Measurements from ENCODE around the gene YARS1. TPM values are rescaled to one million over a fixed set of nuclear protein-coding genes. Genes with fewer than 3 reads are reported as not detected.

YARS1 gene
- total RNA-seq, 1 experiment from 2014 or later = 244 TPM

DNA sequence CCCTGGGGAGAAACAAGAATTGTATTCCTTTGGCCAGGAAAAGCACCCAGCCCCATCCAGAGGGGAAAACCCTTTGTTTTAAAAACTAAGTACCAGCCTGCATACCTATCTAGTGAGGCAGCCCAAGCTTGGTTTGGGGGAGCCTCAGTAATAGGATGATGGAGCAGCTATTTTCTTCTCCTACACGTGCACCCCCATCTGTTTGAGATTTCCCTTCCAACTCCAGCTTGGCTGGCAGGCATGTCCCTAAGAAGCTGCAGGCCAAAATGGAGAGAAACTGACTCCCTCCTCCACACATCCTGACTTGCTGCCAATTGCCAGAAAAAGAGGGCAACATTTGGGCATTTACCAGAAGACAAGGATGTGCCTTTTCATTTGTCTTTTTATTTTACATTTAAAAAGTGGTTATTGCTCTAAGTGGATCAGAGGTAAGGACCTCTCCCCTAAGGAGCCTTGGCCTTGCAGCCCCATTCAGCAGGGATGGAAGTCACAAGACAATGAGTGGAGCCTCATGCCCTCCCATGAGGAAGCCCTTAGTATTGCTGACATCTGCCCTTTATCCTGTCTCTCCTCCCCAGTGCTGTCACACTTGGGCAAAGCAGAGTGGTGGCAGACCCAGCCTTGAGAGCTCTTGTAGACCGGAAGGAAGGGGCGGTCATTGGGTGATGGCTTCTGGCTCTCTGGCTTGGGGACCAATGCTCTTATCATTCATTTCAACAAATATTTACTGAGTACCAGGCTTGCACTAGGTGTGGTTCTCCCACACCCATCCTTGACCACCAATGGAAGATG lies 44.9 kb upstream of the YARS1 start:
- Histone ChIP-seq H2AFZ (ENCODE audit: low read depth, low read length, poor library complexity, severe bottlenecking) (no peak overlapping the region), H4K20me1 (ENCODE audit: insufficient read depth) (no peaks in the 10 kb centered on the region), H3K27ac (ENCODE audit: low read depth, low read length) (no peak overlapping the region), H3K9me3 (ENCODE audit: control insufficient read depth in 1 of 2, insufficient read depth in 1 of 2, low read depth in 1 of 2, low read length in 2 of 2) (no peaks in the 10 kb centered on the region), H3K9me2 (ENCODE audit: insufficient read depth) (no peaks in the 10 kb centered on the region), H3K4me3 (replicated peaks in 1 of 2; ENCODE audit: low read depth in 1 of 2, low read length in 2 of 2) (no peak overlapping the region), H3K36me3 (ENCODE audit: control insufficient read depth in 1 of 2, insufficient read depth in 2 of 2, low read length in 2 of 2) (0 out of 4 replicates have a peak, but pooled peaks cover 0 to under 1% of the 10 kb centered on the region in 2 experiments), H3K27me3 (ENCODE audit: insufficient read depth, low read length) (no peaks in the 10 kb centered on the region), H3K4me2 (ENCODE audit: low read length) (no peak overlapping the region), H3K79me2 (ENCODE audit: insufficient read depth, low read length) (no peaks in the 10 kb centered on the region), H3K9ac (ENCODE audit: low read length) (no peak overlapping the region), H3K4me1 (ENCODE audit: control insufficient read depth in 1 of 2, insufficient read depth in 2 of 2, low read length in 2 of 2) (no peaks in the 10 kb centered on the region)
- ChIA-PET CTCF (no interaction called here), POLR2A (no interaction called here), RAD21 (ENCODE audit: low non-redundant PET in 1 of 2, low total read pairs in 2 of 2, uncharacterized antibody in 2 of 2, unreplicated experiment in 2 of 2) (no interaction called here)
- ATAC-seq (no peak), DNase-seq (ENCODE audit: low read depth, low spot score) (no peak)
- intact Hi-C loops (cut with micrococcal nuclease) = no loop called here
- no TSS peak for BruUV-seq (replicated peaks)
- no peak for TF ChIP-seq CEBPB (IDR thresholded peaks at IDR 0.05; ENCODE audit: low read depth)
- TF ChIP-seq SP1 (IDR thresholded peaks at IDR 0.05; ENCODE audit: low read depth) = no peak
- TF ChIP-seq, protein P1, sequence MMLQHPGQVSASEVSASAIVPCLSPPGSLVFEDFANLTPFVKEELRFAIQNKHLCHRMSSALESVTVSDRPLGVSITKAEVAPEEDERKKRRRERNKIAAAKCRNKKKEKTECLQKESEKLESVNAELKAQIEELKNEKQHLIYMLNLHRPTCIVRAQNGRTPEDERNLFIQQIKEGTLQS (IDR thresholded peaks at IDR 0.05) = no peak
- TF ChIP-seq JUND (IDR thresholded peaks at IDR 0.05) = no peak
- no peak for TF ChIP-seq TCF7L2 (IDR thresholded peaks at IDR 0.05; ENCODE audit: borderline replicate concordance, extremely low read depth, insufficient read depth, insufficient read length)
- no peak for TF ChIP-seq EZH2 (IDR thresholded peaks at IDR 0.05)
- no peak for TF ChIP-seq ZFX (IDR thresholded peaks at IDR 0.05)
- TF ChIP-seq, protein P2, sequence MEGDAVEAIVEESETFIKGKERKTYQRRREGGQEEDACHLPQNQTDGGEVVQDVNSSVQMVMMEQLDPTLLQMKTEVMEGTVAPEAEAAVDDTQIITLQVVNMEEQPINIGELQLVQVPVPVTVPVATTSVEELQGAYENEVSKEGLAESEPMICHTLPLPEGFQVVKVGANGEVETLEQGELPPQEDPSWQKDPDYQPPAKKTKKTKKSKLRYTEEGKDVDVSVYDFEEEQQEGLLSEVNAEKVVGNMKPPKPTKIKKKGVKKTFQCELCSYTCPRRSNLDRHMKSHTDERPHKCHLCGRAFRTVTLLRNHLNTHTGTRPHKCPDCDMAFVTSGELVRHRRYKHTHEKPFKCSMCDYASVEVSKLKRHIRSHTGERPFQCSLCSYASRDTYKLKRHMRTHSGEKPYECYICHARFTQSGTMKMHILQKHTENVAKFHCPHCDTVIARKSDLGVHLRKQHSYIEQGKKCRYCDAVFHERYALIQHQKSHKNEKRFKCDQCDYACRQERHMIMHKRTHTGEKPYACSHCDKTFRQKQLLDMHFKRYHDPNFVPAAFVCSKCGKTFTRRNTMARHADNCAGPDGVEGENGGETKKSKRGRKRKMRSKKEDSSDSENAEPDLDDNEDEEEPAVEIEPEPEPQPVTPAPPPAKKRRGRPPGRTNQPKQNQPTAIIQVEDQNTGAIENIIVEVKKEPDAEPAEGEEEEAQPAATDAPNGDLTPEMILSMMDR (IDR thresholded peaks at IDR 0.05 in 2 of 3, conservative IDR thresholded peaks at IDR 0.05 in 1 of 3; ENCODE audit: borderline replicate concordance in 1 of 3, insufficient read depth in 1 of 3, low read depth in 2 of 3, low read length in 2 of 3) = no peak
- no peak for TF ChIP-seq ELF1 (IDR thresholded peaks at IDR 0.05; ENCODE audit: borderline replicate concordance, low read depth)
- TF ChIP-seq POLR2A (IDR thresholded peaks at IDR 0.05; ENCODE audit: borderline replicate concordance, extremely low read depth, insufficient read depth, insufficient read length) = no peak
- TF ChIP-seq EGR1 (IDR thresholded peaks at IDR 0.05; ENCODE audit: low read depth) = no peak
- TF ChIP-seq, protein P3, sequence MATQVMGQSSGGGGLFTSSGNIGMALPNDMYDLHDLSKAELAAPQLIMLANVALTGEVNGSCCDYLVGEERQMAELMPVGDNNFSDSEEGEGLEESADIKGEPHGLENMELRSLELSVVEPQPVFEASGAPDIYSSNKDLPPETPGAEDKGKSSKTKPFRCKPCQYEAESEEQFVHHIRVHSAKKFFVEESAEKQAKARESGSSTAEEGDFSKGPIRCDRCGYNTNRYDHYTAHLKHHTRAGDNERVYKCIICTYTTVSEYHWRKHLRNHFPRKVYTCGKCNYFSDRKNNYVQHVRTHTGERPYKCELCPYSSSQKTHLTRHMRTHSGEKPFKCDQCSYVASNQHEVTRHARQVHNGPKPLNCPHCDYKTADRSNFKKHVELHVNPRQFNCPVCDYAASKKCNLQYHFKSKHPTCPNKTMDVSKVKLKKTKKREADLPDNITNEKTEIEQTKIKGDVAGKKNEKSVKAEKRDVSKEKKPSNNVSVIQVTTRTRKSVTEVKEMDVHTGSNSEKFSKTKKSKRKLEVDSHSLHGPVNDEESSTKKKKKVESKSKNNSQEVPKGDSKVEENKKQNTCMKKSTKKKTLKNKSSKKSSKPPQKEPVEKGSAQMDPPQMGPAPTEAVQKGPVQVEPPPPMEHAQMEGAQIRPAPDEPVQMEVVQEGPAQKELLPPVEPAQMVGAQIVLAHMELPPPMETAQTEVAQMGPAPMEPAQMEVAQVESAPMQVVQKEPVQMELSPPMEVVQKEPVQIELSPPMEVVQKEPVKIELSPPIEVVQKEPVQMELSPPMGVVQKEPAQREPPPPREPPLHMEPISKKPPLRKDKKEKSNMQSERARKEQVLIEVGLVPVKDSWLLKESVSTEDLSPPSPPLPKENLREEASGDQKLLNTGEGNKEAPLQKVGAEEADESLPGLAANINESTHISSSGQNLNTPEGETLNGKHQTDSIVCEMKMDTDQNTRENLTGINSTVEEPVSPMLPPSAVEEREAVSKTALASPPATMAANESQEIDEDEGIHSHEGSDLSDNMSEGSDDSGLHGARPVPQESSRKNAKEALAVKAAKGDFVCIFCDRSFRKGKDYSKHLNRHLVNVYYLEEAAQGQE (IDR thresholded peaks at IDR 0.05; ENCODE audit: low read depth) = no peak
- no peak for TF ChIP-seq FOSL1 (IDR thresholded peaks at IDR 0.05; ENCODE audit: low read depth)
- TF ChIP-seq ZNF274 (IDR thresholded peaks at IDR 0.05; ENCODE audit: low read depth, low read length) = no peak
- no peak for TF ChIP-seq POLR2AphosphoS5 (IDR thresholded peaks at IDR 0.05; ENCODE audit: low read depth, low read length)
- TF ChIP-seq SIN3A (IDR thresholded peaks at IDR 0.05; ENCODE audit: low read depth) = no peak
- TF ChIP-seq SRF (IDR thresholded peaks at IDR 0.05; ENCODE audit: low read depth) = no peak
